Measurements from ENCODE around the gene CYP1A1. TPM values are rescaled to one million over a fixed set of nuclear protein-coding genes. Genes with fewer than 3 reads are reported as not detected.

CYP1A1 gene, protein sequence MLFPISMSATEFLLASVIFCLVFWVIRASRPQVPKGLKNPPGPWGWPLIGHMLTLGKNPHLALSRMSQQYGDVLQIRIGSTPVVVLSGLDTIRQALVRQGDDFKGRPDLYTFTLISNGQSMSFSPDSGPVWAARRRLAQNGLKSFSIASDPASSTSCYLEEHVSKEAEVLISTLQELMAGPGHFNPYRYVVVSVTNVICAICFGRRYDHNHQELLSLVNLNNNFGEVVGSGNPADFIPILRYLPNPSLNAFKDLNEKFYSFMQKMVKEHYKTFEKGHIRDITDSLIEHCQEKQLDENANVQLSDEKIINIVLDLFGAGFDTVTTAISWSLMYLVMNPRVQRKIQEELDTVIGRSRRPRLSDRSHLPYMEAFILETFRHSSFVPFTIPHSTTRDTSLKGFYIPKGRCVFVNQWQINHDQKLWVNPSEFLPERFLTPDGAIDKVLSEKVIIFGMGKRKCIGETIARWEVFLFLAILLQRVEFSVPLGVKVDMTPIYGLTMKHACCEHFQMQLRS
- 0.54 TPM for polyA plus RNA-seq
- long read RNA-seq, donor 1 = 0 reads
- long read RNA-seq, donor 2 = 0 reads
- long read RNA-seq, donor 3 = 0 reads
- long read RNA-seq, donor 4 = 0 reads
- long read RNA-seq, donor 5 = 0 reads
- long read RNA-seq, donor 6 = 0 reads
- long read RNA-seq, donor 7 = 0 reads
- long read RNA-seq, donor 8 = 0 reads
- long read RNA-seq, donor 9 = 0 reads
- long read RNA-seq, donor 10 = 0 reads
- long read RNA-seq, donor 11 = 0 reads

DNA sequence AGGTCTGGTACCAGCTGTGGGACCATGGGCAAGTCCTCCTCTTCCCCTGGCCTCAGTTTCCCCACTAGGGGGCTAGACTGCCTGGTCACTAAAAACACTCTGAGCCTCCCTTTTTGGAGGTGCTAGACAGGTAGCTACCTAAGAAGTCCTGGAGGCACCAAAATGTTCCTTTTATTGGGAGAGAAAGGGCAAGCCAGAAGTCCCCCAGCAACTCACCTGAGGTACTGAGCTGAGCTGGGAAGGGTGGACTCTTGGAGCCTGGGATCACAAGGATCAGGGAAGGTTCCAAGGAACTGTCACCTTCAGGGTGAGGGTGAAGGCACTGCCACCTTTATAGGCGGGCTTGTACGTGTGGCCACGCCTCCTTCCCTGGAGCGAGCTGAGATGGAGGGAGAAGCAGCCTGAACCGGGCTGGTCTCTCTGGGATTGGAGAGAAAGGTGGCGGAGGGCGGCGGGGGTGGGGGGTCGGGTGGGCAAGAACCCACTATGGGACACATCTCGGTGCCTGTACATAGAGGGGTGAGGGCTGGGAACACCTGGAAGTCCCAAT, at the start of gene CYP1A1:
CYP1A1 (minus strand) TSS at position 304 of the 550 bp plus-strand sequence. CDS start 2,431 bp downstream, outside the sequence.
- peaks cover 51% of the 10 kb centered on the region for H3K27me3 ChIP-seq (ENCODE audit: control insufficient read depth, insufficient read depth, low read length)
- no peak within 1 kb of the TSS for H3K27ac ChIP-seq (ENCODE audit: low read length)
- H3K9me3 ChIP-seq (ENCODE audit: control insufficient read depth, low read depth, low read length) = no peaks in the 10 kb centered on the region
- no peaks in the 10 kb centered on the region for H3K36me3 ChIP-seq (ENCODE audit: control insufficient read depth, insufficient read depth, low read length)
- peaks cover 13% of the 10 kb centered on the region for H3K4me1 ChIP-seq (ENCODE audit: control insufficient read depth, insufficient read depth, low read length)
- DNase-seq = peak; percentile 26 to 42
- peak within 1 kb of the TSS; percentile 57 for H3K4me3 ChIP-seq (ENCODE audit: low read length)
- no CpG with 5 or more reads among the region's 10 CpGs for WGBS (ENCODE audit: insufficient coverage, low lambda C conversion rate)

- Histone ChIP-seq H3K36me3 (ENCODE audit: control insufficient read depth, insufficient read depth, low read length) (no peaks in the 10 kb centered on the region), H3K4me1 (ENCODE audit: control insufficient read depth, insufficient read depth, low read length) (peaks cover 43% of the 10 kb centered on the region), H3K4me3 (ENCODE audit: low read length) (no peak overlapping the region), H3K9me3 (ENCODE audit: control insufficient read depth, low read depth, low read length) (no peaks in the 10 kb centered on the region), H3K27ac (ENCODE audit: low read length) (no peak overlapping the region), H3K27me3 (ENCODE audit: control insufficient read depth, insufficient read depth, low read length) (peaks cover 4% of the 10 kb centered on the region)
- DNase-seq = no peak
- no CpG with 5 or more reads among the region's 5 CpGs for WGBS (ENCODE audit: insufficient coverage, low lambda C conversion rate)
Measured at GRCh38 chr15:74773731-74774252, 48.5 kb upstream of the CYP1A1 start.

DNA sequence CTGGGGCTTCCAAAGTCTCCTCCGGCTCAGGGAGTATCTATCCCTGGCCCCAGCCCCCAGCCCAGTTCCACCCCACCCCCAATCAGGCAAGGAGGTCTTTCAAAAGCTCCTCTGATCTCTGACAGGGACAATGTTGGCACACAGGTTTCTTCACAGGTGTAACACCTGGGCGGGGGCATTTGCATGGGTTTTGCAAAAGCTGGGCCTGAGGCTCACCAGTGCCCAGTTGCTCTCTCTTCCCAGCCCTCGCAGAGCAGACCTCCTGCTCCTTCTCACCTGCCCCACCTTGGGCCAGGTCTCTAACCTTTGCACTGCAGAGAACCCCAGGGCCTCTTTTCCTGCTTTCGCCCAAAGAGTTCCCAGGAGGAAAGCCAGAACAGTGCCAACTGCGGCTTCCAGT, 48.0 kb upstream of the CYP1A1 start:
- Histone ChIP-seq H3K4me1 (ENCODE audit: control insufficient read depth, insufficient read depth, low read length) (peaks cover 38% of the 10 kb centered on the region), H3K27me3 (ENCODE audit: control insufficient read depth, insufficient read depth, low read length) (peaks cover 4% of the 10 kb centered on the region), H3K4me3 (ENCODE audit: low read length) (no peak overlapping the region), H3K9me3 (ENCODE audit: control insufficient read depth, low read depth, low read length) (no peaks in the 10 kb centered on the region), H3K36me3 (ENCODE audit: control insufficient read depth, insufficient read depth, low read length) (no peaks in the 10 kb centered on the region), H3K27ac (ENCODE audit: low read length) (no peak overlapping the region)
- WGBS (ENCODE audit: insufficient coverage, low lambda C conversion rate) = no CpG with 5 or more reads among the region's 5 CpGs
- DNase-seq = peak in 1 of 2 donors; percentile 47

- no peak overlapping the region for H3K4me3 ChIP-seq (ENCODE audit: low read length)
- no peak overlapping the region for H3K27ac ChIP-seq (ENCODE audit: low read length)
- peaks cover 7% of the 10 kb centered on the region for H3K27me3 ChIP-seq (ENCODE audit: control insufficient read depth, insufficient read depth, low read length)
- no CpG with 5 or more reads among the region's 4 CpGs for WGBS (ENCODE audit: insufficient coverage, low lambda C conversion rate)
- peaks cover 16% of the 10 kb centered on the region for H3K4me1 ChIP-seq (ENCODE audit: control insufficient read depth, insufficient read depth, low read length)
- H3K36me3 ChIP-seq (ENCODE audit: control insufficient read depth, insufficient read depth, low read length) = no peaks in the 10 kb centered on the region
- DNase-seq = no peak
- H3K9me3 ChIP-seq (ENCODE audit: control insufficient read depth, low read depth, low read length) = no peaks in the 10 kb centered on the region
Measured at GRCh38 chr15:74770211-74770903, 45.0 kb upstream of the CYP1A1 start.

DNA sequence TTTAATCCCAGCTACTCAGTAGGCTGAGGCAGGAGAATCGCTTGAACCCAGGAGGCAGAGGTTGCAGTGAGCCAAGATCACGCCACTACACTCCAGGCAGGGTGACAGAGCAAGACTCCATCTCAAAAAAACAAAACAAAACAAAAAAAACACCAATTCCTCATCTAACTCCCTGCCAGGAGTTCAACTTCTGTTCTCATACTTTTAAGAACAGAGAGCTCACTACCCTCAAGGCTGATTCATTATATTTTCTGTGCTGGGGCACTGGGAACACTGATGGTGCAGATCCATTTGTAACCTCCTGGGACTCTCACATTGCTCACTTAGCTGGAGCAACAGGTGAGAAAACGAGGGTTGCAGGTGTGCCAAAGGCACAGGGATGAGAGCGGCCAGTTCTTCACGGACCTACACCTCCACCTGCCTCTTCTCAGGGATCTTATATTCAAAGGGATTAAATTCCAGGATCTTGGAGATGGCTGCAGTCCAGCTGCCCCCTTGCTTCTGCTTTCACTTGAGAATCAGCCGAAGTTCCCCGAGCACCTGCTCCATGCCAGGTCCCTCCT, 44.2 kb upstream of the CYP1A1 start:
- no peak overlapping the region for H3K4me3 ChIP-seq (ENCODE audit: low read length)
- peaks cover 13% of the 10 kb centered on the region for H3K4me1 ChIP-seq (ENCODE audit: control insufficient read depth, insufficient read depth, low read length)
- peaks cover 7% of the 10 kb centered on the region for H3K27me3 ChIP-seq (ENCODE audit: control insufficient read depth, insufficient read depth, low read length)
- no peaks in the 10 kb centered on the region for H3K36me3 ChIP-seq (ENCODE audit: control insufficient read depth, insufficient read depth, low read length)
- H3K9me3 ChIP-seq (ENCODE audit: control insufficient read depth, low read depth, low read length) = no peaks in the 10 kb centered on the region
- H3K27ac ChIP-seq (ENCODE audit: low read length) = no peak overlapping the region
- DNase-seq = no peak
- no CpG with 5 or more reads among the region's 7 CpGs for WGBS (ENCODE audit: insufficient coverage, low lambda C conversion rate)

DNA sequence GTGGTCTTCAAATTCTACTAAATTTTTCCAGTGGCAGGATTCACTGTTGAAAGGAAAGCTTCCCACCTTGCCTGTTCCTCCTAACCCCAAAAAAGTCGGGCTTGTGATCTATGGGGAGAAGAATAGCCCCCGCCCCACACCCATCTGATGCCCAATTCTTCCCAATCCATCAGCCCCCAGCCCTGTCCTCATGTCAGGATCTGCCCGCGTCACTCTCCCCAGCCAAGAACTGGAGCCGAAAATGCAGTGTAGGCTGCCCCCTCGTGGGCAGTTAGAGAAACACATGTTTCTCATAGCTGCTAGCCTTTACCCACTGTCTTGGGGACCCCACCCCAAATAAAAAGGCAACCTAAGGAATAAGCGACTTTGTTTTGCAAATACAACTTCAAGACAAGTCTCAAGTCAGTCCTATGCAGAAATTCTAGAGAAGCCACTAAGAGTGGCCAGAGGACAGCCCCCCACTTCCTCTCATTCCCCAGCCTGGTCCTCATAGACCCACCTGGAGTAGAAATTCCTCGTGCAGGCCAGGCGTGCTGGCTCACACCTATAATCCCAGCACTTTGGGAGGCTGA, 43.5 kb upstream of the CYP1A1 start:
- H3K27me3 ChIP-seq (ENCODE audit: control insufficient read depth, insufficient read depth, low read length) = peaks cover 7% of the 10 kb centered on the region
- H3K27ac ChIP-seq (ENCODE audit: low read length) = no peak overlapping the region
- DNase-seq = peak in 1 of 2 donors; percentile 46
- no CpG with 5 or more reads among the region's 9 CpGs for WGBS (ENCODE audit: insufficient coverage, low lambda C conversion rate)
- H3K36me3 ChIP-seq (ENCODE audit: control insufficient read depth, insufficient read depth, low read length) = no peaks in the 10 kb centered on the region
- H3K9me3 ChIP-seq (ENCODE audit: control insufficient read depth, low read depth, low read length) = no peaks in the 10 kb centered on the region
- peaks cover 10% of the 10 kb centered on the region for H3K4me1 ChIP-seq (ENCODE audit: control insufficient read depth, insufficient read depth, low read length)
- H3K4me3 ChIP-seq (ENCODE audit: low read length) = no peak overlapping the region

GRCh38 chr15:74768099-74768770, 42.9 kb upstream of the CYP1A1 start:
- Histone ChIP-seq H3K27me3 (ENCODE audit: control insufficient read depth, insufficient read depth, low read length) (peaks cover 7% of the 10 kb centered on the region), H3K4me3 (ENCODE audit: low read length) (no peak overlapping the region), H3K27ac (ENCODE audit: low read length) (no peak overlapping the region), H3K9me3 (ENCODE audit: control insufficient read depth, low read depth, low read length) (no peaks in the 10 kb centered on the region), H3K36me3 (ENCODE audit: control insufficient read depth, insufficient read depth, low read length) (no peaks in the 10 kb centered on the region), H3K4me1 (ENCODE audit: control insufficient read depth, insufficient read depth, low read length) (peaks cover 4% of the 10 kb centered on the region)
- WGBS (ENCODE audit: insufficient coverage, low lambda C conversion rate) = no CpG with 5 or more reads among the region's 15 CpGs
- DNase-seq = peak in 1 of 2 donors; percentile 1

DNA sequence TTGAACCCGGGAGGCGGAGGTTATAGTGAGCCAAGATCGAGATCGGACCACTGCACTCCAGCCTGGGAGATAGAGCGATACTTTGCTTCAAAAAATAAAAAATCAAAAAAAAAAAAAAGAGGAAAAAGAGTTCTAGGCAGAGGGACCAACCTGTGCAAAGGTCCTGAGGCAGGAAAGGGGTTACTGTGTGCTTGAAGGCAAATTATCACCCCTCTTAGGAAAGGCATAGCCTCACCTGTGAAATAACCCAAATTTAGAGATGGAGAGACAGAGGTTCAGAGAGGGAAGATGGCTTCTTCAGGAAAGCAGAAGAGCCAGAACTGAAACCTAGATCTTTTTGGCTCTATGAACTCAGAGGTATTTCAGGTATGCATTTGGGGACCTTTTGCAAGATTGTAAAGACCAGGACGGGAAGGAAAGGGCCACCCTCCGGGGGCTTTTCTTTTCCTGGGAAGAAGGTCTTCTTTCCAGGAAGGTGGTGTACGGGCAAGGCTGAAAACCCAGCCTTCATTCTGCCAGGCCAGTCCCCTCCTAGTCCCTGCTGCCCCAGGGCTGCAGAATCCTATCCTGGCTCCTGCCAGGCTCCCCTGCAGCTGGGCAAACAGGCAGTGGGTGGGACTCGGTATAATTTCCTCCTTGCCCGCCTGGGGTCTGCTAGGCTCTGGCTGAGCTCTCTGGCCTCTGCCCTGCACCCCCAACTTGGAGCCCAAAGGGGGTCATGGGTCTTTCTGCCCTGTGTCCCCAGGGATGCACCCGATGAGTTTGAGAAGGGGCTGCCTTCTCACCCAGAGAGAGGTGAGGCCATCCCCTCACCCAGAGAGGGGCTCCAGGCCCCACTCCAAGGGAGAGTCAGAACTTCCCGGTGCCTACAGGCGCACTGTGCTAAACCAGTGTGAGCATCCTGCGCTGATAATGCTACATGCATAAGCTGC, 42.1 kb upstream of the CYP1A1 start:
- Histone ChIP-seq H3K27me3 (ENCODE audit: control insufficient read depth, insufficient read depth, low read length) (peaks cover 7% of the 10 kb centered on the region), H3K27ac (ENCODE audit: low read length) (no peak overlapping the region), H3K4me3 (ENCODE audit: low read length) (no peak overlapping the region), H3K9me3 (ENCODE audit: control insufficient read depth, low read depth, low read length) (no peaks in the 10 kb centered on the region), H3K4me1 (ENCODE audit: control insufficient read depth, insufficient read depth, low read length) (no peaks in the 10 kb centered on the region), H3K36me3 (ENCODE audit: control insufficient read depth, insufficient read depth, low read length) (no peaks in the 10 kb centered on the region)
- 100% methylated on average over 1 of the region's 14 CpGs for WGBS (ENCODE audit: insufficient coverage, low lambda C conversion rate)
- peak in 1 of 2 donors; percentile 1 for DNase-seq
